Measurements from ENCODE around the gene C2CD4A. TPM values are rescaled to one million over a fixed set of nuclear protein-coding genes. Genes with fewer than 3 reads are reported as not detected.
A peak's percentile ranks its signal among the peaks of the same experiment; 100 is the strongest.

The C2CD4A gene
- total RNA-seq, 1 donor = not detected

GRCh38 chr15:62067448-62068044, 769 bp downstream of the C2CD4A start:
- no peaks in the 10 kb centered on the region for H3K36me3 ChIP-seq (ENCODE audit: insufficient read depth, low read length)
- no peak overlapping the region for H3K27ac ChIP-seq (ENCODE audit: low read depth, low read length)
- H3K79me2 ChIP-seq (ENCODE audit: insufficient read depth, low read length) = no peaks in the 10 kb centered on the region
- no peak for TF ChIP-seq CTCF (IDR thresholded peaks at IDR 0.05; ENCODE audit: extremely low read depth, low read depth, low read length)
- peaks cover 14% of the 10 kb centered on the region for H3K4me1 ChIP-seq (ENCODE audit: insufficient read depth, low read length)
- H3K4me2 ChIP-seq (ENCODE audit: insufficient read depth, low read length) = peak overlapping the region; percentile 77
- H3K4me3 ChIP-seq (ENCODE audit: insufficient read depth, low read length) = peak overlapping the region; percentile 61
- no peaks in the 10 kb centered on the region for H3K9me3 ChIP-seq (ENCODE audit: low read depth, low read length)
- H4K20me1 ChIP-seq (ENCODE audit: insufficient read depth, low read length) = no peaks in the 10 kb centered on the region
- peak overlapping the region; percentile 45 for H2AFZ ChIP-seq (ENCODE audit: low read length)
- DNase-seq (ENCODE audit: insufficient read length, low spot score, missing footprints) = no peak
- H3K27me3 ChIP-seq (ENCODE audit: insufficient read depth, low read length) = peaks cover 49% of the 10 kb centered on the region

GRCh38 chr15:62068071-62068809, 1.5 kb downstream of the C2CD4A start:
- Histone ChIP-seq H3K4me2 (ENCODE audit: insufficient read depth, low read length) (peak overlapping the region; percentile 61), H3K36me3 (ENCODE audit: insufficient read depth, low read length) (no peaks in the 10 kb centered on the region), H3K79me2 (ENCODE audit: insufficient read depth, low read length) (no peaks in the 10 kb centered on the region), H4K20me1 (ENCODE audit: insufficient read depth, low read length) (no peaks in the 10 kb centered on the region), H3K27ac (ENCODE audit: low read depth, low read length) (no peak overlapping the region), H3K9me3 (ENCODE audit: low read depth, low read length) (no peaks in the 10 kb centered on the region), H2AFZ (ENCODE audit: low read length) (no peak overlapping the region), H3K4me1 (ENCODE audit: insufficient read depth, low read length) (peaks cover 14% of the 10 kb centered on the region), H3K4me3 (ENCODE audit: insufficient read depth, low read length) (peak overlapping the region; percentile 55), H3K27me3 (ENCODE audit: insufficient read depth, low read length) (peaks cover 43% of the 10 kb centered on the region)
- no peak for DNase-seq (ENCODE audit: insufficient read length, low spot score, missing footprints)
- TF ChIP-seq CTCF (IDR thresholded peaks at IDR 0.05; ENCODE audit: extremely low read depth, low read depth, low read length) = no peak

- Histone ChIP-seq H2AFZ (ENCODE audit: low read length) (no peak overlapping the region), H3K4me1 (ENCODE audit: insufficient read depth, low read length) (peaks cover 14% of the 10 kb centered on the region), H3K4me3 (ENCODE audit: insufficient read depth, low read length) (peak overlapping the region; percentile 55), H3K36me3 (ENCODE audit: insufficient read depth, low read length) (no peaks in the 10 kb centered on the region), H3K4me2 (ENCODE audit: insufficient read depth, low read length) (peak overlapping the region; percentile 61), H3K27me3 (ENCODE audit: insufficient read depth, low read length) (peaks cover 39% of the 10 kb centered on the region), H4K20me1 (ENCODE audit: insufficient read depth, low read length) (no peaks in the 10 kb centered on the region), H3K9me3 (ENCODE audit: low read depth, low read length) (no peaks in the 10 kb centered on the region), H3K27ac (ENCODE audit: low read depth, low read length) (no peak overlapping the region), H3K79me2 (ENCODE audit: insufficient read depth, low read length) (no peaks in the 10 kb centered on the region)
- no peak for DNase-seq (ENCODE audit: insufficient read length, low spot score, missing footprints)
- no peak for TF ChIP-seq CTCF (IDR thresholded peaks at IDR 0.05; ENCODE audit: extremely low read depth, low read depth, low read length)
Observed at GRCh38 chr15:62068810-62069167, 2.0 kb downstream of the C2CD4A start.

GRCh38 chr15:62069551-62069950, 2.8 kb downstream of the C2CD4A start:
- H3K4me1 ChIP-seq (ENCODE audit: insufficient read depth, low read length) = peaks cover 14% of the 10 kb centered on the region
- no peaks in the 10 kb centered on the region for H3K9me3 ChIP-seq (ENCODE audit: low read depth, low read length)
- no peaks in the 10 kb centered on the region for H3K36me3 ChIP-seq (ENCODE audit: insufficient read depth, low read length)
- H3K79me2 ChIP-seq (ENCODE audit: insufficient read depth, low read length) = no peaks in the 10 kb centered on the region
- H3K27ac ChIP-seq (ENCODE audit: low read depth, low read length) = no peak overlapping the region
- peaks cover 42% of the 10 kb centered on the region for H3K27me3 ChIP-seq (ENCODE audit: insufficient read depth, low read length)
- TF ChIP-seq CTCF (IDR thresholded peaks at IDR 0.05; ENCODE audit: extremely low read depth, low read depth, low read length) = no peak
- H4K20me1 ChIP-seq (ENCODE audit: insufficient read depth, low read length) = no peaks in the 10 kb centered on the region
- H3K4me2 ChIP-seq (ENCODE audit: insufficient read depth, low read length) = no peak overlapping the region
- no peak for DNase-seq (ENCODE audit: insufficient read length, low spot score, missing footprints)
- no peak overlapping the region for H3K4me3 ChIP-seq (ENCODE audit: insufficient read depth, low read length)
- H2AFZ ChIP-seq (ENCODE audit: low read length) = no peak overlapping the region
